Mucosa of descending colon (tissue), 3 donors: Measurements from ENCODE around the gene ISCU. TPM values are rescaled to one million over a fixed set of nuclear protein-coding genes. Genes with fewer than 3 reads are reported as not detected.

Experiments used
- ATAC-seq: fragments of 200-7000 bp; cut with Tn5 transposase; one replicate; pipeline ENCODE4 v1.9.1; 2020; ENCODE audit warnings: mild to moderate bottlenecking, moderate library complexity
- DNase-seq, 3 donors: peaks; one replicate each; pipeline ENCODE4 v3.0.0-alpha.2; 2020
- H3K36me3 ChIP-seq: fragments of 200-600 bp; one replicate; pipeline ENCODE4 v1.8.0; 2021; ENCODE audit warnings: low read depth, mild to moderate bottlenecking
- H3K4me1 ChIP-seq: fragments of 200-600 bp; one replicate; pipeline ENCODE4 v1.8.0; 2021; ENCODE audit warnings: low read depth, mild to moderate bottlenecking
- H3K4me3 ChIP-seq: fragments of 200-600 bp; one replicate; pipeline ENCODE4 v1.8.0; 2021; ENCODE audit warnings: mild to moderate bottlenecking
- H3K9me3 ChIP-seq: fragments of 200-600 bp; one replicate; pipeline ENCODE4 v1.8.0; 2021; ENCODE audit warnings: mild to moderate bottlenecking
- intact Hi-C, 2 donors: fragments of 100-400 bp; cut with DNase I in 1 of 2; cut with micrococcal nuclease in 1 of 2; formaldehyde crosslinking; loops; one replicate each; pipeline versions ENCODE4 v1.11.0 to v1.11.1; 2022; cut with DNase I, micrococcal nuclease
- total RNA-seq, 3 donors: library from RNA; stranded (reverse); fragmentation: NEBNext Ultra II Directional in 2 of 3; extraction: Animal tissue kit (Norgen Biotek cat#: 25700) in 2 of 3; gene quantifications; one replicate each; pipeline versions ENCODE4 v1.2.1 to v1.2.4, GENCODE V29; 2021 to 2023
- TF ChIP-seq, protein P1 (sequence below): fragments of 200-600 bp; IDR thresholded peaks from one replicate; pipeline ENCODE4 v1.8.0; 2022; ENCODE audit warnings: antibody characterized with exemption, mild to moderate bottlenecking
- donor health status: DM: no; HTN: no; CAD: no; lungs with moderate emphysema.
- donor health status: DM: no; HTN: no; CAD: no.
- donor health status: DM: no; HTN: yes; CAD: no.

Gene ISCU
- total RNA-seq, 3 donors from 2014 or later = 94.7 to 155 (median 107) TPM

DNA sequence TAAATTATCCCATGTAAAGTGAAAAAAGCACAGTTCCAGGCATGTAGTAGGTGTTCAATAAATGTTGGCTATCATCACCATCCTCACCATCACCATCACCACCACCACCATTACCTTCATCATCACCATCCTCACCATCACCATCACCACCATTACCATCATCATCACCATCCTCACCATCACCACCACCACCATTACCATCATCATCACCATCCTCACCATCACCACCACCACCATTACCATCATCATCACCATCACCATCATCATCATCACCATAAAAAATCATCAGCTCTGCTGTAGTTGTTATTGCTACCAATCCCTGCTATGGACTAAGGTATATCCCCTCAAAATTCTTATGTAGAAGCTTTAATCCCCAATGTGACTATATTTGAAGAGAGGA, 15.1 kb downstream of the ISCU start:
- DNase-seq (no peak), ATAC-seq (no peak)
- Histone ChIP-seq H3K36me3 (no peaks in the 10 kb centered on the region), H3K9me3 (no peaks in the 10 kb centered on the region), H3K4me1 (peaks cover 9% of the 10 kb centered on the region), H3K4me3 (no peak overlapping the region)
- intact Hi-C loops = no loop called here
- TF ChIP-seq, protein P1, sequence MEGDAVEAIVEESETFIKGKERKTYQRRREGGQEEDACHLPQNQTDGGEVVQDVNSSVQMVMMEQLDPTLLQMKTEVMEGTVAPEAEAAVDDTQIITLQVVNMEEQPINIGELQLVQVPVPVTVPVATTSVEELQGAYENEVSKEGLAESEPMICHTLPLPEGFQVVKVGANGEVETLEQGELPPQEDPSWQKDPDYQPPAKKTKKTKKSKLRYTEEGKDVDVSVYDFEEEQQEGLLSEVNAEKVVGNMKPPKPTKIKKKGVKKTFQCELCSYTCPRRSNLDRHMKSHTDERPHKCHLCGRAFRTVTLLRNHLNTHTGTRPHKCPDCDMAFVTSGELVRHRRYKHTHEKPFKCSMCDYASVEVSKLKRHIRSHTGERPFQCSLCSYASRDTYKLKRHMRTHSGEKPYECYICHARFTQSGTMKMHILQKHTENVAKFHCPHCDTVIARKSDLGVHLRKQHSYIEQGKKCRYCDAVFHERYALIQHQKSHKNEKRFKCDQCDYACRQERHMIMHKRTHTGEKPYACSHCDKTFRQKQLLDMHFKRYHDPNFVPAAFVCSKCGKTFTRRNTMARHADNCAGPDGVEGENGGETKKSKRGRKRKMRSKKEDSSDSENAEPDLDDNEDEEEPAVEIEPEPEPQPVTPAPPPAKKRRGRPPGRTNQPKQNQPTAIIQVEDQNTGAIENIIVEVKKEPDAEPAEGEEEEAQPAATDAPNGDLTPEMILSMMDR = no peak

DNA sequence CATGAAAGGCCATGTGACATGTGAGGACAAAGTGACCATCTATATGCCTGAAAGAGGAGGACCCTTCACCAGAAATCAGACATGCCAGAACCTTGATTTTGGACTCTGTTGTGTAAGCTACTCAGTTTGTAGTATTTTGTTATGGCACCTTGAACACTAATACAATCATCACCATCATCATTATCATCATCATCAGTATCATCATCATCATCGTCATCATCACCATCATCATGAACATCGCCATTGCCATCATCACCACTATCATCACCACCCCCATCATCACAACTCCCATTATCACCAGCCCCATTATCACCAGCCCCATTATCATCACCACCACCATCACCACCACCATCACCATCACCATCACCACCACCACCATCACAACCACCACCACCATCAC, 15.9 kb downstream of the ISCU start:
- H3K9me3 ChIP-seq = no peaks in the 10 kb centered on the region
- no peaks in the 10 kb centered on the region for H3K36me3 ChIP-seq
- intact Hi-C loops = no loop called here
- TF ChIP-seq, protein P1 = no peak
- DNase-seq (no peak), ATAC-seq (no peak)
- H3K4me3 ChIP-seq = no peak overlapping the region
- peaks cover 7% of the 10 kb centered on the region for H3K4me1 ChIP-seq

DNA sequence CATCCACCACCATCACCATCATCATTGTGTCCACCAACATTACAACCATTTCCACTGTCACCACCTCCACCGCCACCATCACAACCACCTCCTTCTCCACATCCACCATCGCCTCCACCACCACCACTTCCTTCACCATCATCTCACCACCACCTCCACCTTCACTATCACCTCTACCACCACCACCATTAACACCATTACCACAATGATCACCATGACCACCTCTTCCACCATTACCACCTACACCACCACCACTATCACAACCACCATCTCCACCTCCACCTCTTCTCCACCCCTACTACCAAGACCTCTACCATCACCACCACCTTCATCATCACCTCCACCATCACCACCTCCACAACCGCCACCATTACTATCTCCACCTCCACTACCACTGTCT, 16.4 kb downstream of the ISCU start:
- no peak for ATAC-seq
- intact Hi-C loops = no loop called here
- TF ChIP-seq, protein P1 = no peak
- Histone ChIP-seq H3K36me3 (no peaks in the 10 kb centered on the region), H3K4me1 (peaks cover 4% of the 10 kb centered on the region), H3K4me3 (no peak overlapping the region), H3K9me3 (no peaks in the 10 kb centered on the region)
- no peak for DNase-seq

DNA sequence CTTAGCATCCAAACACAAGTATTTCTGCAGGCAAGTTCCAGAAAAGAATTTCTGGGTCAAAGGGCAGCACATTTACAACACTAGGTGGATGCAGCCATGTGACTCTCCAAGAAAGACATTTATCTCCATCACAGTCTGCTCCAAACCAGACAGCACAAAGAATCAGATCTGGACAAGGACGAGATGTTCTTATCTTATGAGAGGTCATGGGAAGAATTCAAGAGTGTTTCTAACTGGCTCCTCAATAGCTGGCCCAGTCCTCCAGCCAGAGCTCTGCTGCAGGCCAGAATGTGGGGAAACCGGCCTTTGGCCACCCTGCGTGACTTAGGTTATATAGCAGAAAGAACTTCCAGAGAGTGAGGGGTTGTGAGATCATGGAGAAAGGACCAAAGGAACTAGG, 18.1 kb downstream of the ISCU start:
- no peak overlapping the region for H3K4me3 ChIP-seq
- intact Hi-C loops = no loop called here
- no peak for ATAC-seq
- TF ChIP-seq, protein P1 = no peak
- H3K36me3 ChIP-seq = no peaks in the 10 kb centered on the region
- H3K4me1 ChIP-seq = no peaks in the 10 kb centered on the region
- DNase-seq = no peak
- H3K9me3 ChIP-seq = no peaks in the 10 kb centered on the region

DNA sequence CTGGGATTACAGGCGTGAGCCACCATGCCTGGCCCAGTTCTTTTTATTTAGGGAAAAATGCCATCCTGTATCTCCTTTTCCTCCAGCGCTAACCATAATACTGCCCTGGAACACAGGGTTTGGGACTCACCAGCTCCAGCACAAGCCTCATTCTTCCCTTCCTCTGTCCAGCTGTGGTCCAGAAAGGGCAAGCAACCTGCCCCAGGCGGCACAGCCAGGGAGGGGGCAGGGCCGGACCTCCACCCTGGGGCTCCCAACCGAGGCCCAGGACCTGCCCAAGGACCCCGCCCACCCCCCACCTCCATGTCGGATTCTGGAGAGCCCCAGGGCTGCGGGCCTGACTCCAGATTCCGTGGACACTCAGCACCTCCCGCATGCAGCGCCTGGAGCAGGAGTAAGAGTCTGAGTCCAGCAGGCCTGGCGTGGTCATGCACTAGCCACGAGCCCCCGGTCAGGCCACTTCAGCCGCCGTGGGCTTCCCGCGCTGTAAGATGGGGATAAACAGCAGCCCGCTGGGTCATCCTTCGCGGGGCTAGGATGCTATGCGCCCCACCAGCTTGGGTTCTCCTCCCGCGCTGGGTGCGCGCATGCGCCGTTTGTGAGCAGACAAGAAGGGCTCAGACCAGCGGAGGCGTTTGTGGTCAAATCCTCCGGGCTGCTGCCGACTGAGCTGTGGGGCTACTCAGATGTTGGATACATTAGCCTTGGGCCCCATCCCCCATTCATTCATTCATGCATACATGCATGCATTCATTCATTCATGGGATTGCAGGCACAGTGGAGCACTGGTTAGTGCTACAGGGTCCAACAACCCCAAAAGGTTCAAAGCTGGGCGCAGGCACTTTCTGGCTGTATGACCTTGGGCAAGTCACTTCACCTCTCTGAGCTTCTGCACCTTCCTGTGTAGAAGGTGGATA, 19.2 kb downstream of the ISCU start:
- TF ChIP-seq, protein P1 = no peak

More for the DNA sequence above, 19.2 kb downstream of the ISCU start:
- DNase-seq (no peak), ATAC-seq (no peak)
- H3K4me1 ChIP-seq = no peaks in the 10 kb centered on the region
- no peaks in the 10 kb centered on the region for H3K36me3 ChIP-seq
- no peaks in the 10 kb centered on the region for H3K9me3 ChIP-seq
- H3K4me3 ChIP-seq = no peak overlapping the region
- intact Hi-C loops = no loop called here
